Measurements from ENCODE around the gene TRIB2.

- TF ChIP-seq HDAC1 (CRISPR knock-in tag; IDR thresholded peaks at IDR 0.05) = no peak
- no peak for TF ChIP-seq CEBPG (CRISPR knock-in tag; IDR thresholded peaks at IDR 0.05)
- no peak for TF ChIP-seq MZF1 (CRISPR knock-in tag; IDR thresholded peaks at IDR 0.05; ENCODE audit: borderline replicate concordance)
- no peak for TF ChIP-seq BRCA1 (CRISPR knock-in tag; IDR thresholded peaks at IDR 0.05)
Observed at GRCh38 chr2:12674644-12675328, 42.0 kb upstream of the TRIB2 start.
